NCI-H187 treated with DMSO at 0.1 percent for 48 hours (cell line): ENCODE data around the gene OTC.
A peak's percentile ranks its signal among the peaks of the same experiment; 100 is the strongest.

ENCODE experiments used
- DNase-seq: peaks from one replicate; lab custom pipeline; 2025; lab: John Stamatoyannopoulos, UW

The OTC gene

DNA sequence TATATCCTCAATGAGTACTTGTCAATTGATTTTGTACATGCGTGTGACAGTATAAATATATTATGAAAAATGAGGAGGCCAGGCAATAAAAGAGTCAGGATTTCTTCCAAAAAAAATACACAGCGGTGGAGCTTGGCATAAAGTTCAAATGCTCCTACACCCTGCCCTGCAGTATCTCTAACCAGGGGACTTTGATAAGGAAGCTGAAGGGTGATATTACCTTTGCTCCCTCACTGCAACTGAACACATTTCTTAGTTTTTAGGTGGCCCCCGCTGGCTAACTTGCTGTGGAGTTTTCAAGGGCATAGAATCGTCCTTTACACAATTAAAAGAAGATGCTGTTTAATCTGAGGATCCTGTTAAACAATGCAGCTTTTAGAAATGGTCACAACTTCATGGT, at the start of gene OTC:
Gene OTC, plus strand, starts transcription at position 243 of the 400 bp plus-strand sequence. Its CDS starts 93 bp downstream, at position 336.
- DNase-seq, result no peak

DNA sequence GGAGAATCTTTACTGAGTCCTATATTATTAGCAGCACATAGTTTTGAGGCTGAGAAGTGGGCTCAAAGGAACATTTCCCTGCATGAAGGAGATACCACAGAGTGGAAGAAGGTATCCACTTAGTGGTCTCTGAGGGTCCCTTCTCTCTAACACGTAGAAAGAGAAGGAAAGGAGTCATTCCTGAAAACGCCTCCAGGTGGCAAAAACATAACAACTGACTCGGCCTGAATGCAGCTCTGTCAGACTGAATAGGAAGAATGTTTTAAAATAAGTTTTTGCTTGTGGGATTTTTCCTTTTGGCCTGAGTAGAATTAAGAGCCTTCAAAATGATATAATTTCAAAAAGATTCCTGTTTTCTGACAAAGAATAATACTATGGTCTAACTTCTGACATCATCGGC, 48.4 kb upstream of the OTC start:
- no peak for DNase-seq

GRCh38 chrX:38305971-38306370, 46.4 kb upstream of the OTC start:
- no peak for DNase-seq

- no peak for DNase-seq
These were observed 40.7 kb upstream of the OTC start for GRCh38 chrX:38311743-38312142.

- no peak for DNase-seq
These were observed 40.0 kb upstream of the OTC start for GRCh38 chrX:38312436-38312835.

DNA sequence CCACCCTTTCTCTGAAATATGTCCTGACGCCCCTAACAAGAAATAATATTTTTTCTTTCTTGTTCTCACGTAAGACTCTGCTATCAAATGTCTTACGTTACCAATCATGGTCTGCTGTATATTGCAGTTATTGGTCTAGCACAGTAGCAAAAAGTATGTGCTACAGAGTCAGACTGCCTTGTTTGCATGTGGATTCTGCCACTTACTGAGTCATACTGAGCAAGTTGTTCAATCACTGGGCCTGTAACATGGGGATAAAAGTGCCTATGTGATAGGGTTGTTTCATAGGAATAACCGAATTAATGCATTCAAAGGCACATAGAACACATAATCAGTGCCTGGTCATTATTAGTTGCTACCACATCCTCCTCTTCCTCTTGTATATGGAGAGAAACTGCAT, 39.2 kb upstream of the OTC start:
- no peak for DNase-seq

DNA sequence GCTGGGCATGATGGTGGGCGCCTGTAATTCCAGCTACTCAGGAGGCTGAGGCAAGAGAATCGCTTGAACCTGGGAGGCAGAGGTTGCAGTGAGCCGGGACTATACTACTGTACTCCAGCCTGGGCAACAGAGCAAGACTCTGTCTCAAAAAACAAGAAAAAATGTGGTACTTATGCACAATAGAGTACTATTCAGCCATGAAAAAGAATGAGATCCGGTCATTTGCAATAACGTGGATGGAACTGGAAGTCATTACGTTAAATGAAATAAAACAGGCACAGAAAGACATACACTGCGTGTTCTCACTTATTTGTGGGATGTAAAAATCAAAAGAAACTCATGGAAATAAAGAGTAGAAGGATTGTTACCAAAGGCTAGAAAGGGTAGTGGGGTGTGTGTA, 37.2 kb upstream of the OTC start:
- DNase-seq, result no peak

DNA sequence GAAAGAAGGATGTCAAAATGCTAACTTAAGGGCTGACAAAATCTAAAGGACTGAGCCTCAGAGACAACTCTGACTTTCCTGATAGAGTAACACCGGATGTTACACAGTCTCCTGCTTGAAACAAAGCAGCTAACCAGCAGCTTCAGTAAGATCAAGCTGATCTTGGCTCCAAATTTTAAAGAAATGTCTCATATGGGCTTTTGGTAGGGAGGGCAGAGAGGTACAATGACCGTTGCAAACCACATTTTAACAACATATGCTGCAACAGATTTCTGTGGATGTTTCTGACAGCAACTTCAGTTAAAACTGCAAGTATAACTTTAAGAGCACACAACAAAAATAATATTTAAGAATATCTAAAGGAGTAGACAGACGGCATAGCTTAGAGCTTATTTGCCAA, 34.2 kb upstream of the OTC start:
- DNase-seq, result no peak

DNA sequence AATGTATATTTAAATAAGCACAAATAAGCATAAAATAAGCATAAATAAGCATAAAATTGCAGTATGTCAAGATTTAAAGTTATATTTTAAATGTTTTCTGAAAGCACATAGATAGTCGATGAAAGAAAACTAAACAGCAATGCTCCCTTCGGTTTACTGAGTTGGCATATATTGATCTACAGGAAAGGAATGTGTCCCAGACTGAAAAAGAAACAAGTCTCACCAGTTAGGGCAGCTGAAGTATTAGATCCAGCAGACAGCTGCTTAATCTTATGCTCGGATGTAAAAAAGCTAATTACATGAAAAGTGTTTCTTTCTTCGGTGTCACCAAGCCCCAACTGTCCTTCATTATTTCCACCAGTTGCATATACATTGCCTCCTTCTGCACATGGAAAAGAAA, 33.8 kb upstream of the OTC start:
- DNase-seq, result no peak

- DNase-seq, result no peak
These were observed 31.6 kb upstream of the OTC start for GRCh38 chrX:38320819-38321218.

GRCh38 chrX:38326086-38326485, 26.3 kb upstream of the OTC start:
- no peak for DNase-seq

DNA sequence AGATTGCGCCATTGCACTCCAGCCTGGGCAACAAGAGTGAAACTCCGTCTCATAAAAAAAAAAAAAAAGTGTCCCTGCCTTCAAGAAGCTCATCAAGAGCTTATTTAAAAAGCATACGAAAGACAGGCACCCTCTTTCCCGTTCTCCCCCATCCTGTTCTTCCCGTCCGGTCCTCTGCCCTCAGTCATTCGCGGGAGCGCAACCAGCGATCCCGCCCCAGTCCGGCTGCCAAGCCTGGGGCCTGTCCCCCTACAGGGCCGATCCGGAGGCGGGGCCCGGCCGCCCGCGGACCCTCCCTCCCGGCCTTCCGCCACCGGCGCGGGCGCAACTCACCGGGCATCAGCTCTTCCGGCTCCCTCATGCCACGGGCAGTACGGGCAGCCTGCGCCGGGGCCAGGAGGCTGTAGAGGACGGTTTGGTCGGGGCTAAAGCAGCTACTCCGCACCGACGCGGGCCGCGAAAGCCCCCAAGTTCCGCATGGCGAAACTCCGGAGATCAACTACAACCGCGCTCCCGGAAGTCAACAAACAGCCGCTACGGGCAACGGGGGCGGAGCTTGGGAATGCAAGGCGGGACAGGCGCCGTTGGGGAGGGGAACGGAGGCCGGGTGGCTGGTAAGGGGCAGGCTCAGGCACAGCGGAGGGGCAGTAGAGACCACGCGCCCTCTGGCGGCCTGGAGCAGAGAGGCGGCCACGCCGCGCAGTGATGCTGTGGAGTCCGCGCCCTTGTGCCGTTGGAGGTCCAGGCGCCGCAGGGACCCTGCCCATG, 25.2 kb upstream of the OTC start, which contains the start of gene RPGR:
Gene RPGR, minus strand, starts transcription at position 503 of the 768 bp plus-strand sequence. Its CDS starts 142 bp downstream, at position 361.
- peak; percentile 3 for DNase-seq

GRCh38 chrX:38327775-38328081, 24.7 kb upstream of the OTC start:
- no peak for DNase-seq

- no peak for DNase-seq
These were observed 19.9 kb upstream of the OTC start for GRCh38 chrX:38332505-38332904.

DNA sequence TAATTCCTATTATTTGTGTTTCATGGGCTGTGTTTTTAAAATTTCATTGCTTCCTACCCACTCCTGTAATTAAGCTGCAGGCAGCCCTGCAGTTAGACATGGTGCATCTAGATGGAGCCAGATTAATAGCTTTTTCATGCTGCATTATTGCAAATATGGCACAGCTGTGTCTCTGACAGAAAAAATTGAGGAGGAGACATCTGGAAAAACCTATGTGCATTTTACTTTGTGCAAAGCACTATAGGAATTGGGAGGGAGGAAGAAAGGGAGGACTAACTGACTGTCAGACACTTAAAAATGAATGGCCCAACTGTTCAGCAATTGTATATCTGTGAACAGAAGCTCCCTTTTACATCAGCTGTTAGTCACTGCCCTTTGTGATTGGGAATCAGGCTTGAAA, 17.0 kb upstream of the OTC start:
- no peak for DNase-seq

GRCh38 chrX:38336538-38337240, 15.7 kb upstream of the OTC start:
- no peak for DNase-seq

GRCh38 chrX:38341442-38341841, 11.0 kb upstream of the OTC start:
- no peak for DNase-seq

- no peak for DNase-seq
These were observed 9.3 kb upstream of the OTC start for GRCh38 chrX:38342853-38343778.

- no peak for DNase-seq
These were observed 6.3 kb upstream of the OTC start for GRCh38 chrX:38346150-38346549.

DNA sequence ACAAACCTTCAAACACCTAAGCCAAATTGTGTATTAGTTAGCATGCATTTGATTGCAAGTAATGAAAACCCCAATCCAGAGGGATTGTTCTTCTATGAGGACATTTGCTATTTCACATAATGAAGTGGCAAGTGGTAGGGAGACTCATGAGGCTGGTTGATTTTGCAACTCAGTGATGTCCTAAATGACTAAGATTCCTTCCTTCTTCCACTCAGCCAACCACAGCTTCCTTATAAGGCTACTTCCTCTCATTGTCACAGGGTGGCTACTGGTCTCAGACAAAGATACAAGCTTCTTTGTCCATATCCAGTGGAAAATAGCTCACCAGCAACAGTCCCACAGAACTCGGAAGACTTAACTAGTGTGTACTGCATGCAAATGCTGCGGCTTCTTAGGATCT, 5.3 kb upstream of the OTC start:
- no peak for DNase-seq

DNA sequence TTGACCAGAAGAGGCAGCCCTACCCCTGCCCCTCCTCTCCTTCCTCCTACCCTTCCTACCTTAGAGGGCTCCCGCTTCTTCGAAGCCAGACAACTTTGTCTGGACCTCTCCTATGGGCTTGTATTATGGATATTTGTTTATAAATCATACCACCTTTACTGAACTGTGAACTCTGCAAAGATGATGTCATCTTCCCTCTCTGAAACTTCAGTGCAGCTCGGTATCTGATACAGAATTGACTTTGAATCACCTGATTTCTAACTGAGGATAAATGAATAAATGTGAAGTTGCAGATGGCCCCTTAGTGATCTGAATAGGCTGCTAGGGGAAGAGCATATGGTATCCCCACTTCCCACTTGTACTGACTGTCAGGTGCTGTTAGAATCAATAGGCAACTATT, 1.1 kb upstream of the OTC start:
- DNase-seq, result no peak

DNA sequence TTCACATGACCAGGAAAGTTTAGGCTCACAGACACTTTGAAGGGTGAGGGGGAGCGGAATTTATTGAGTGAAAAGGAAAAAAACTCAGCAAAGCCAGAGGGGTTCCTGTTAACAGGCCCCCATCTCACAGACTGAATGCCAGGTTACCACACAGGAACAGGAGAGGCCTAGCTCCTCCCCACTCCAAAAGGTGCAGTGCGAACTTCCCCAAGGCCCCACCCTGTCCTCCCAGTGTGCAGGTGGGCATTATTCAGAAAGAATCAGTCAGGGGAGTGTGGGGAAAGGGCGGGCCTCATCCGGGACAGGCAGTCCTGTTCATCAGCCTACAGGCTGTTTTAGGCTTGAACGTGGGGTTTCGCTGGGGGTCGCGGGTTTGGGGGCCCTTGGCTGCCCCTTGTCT, 4.0 kb downstream of the OTC start:
- no peak for DNase-seq
